Osteocyte (in vitro differentiated cells): ENCODE results near the gene MBD3. TPM values are rescaled to one million over a fixed set of nuclear protein-coding genes. Genes with fewer than 3 reads are reported as not detected.

Experiments
- DNase-seq: peaks from one replicate; pipeline ENCODE4 v3.0.0; 2021; ENCODE audit warnings: mixed read lengths; ENCODE audit not compliant: unreplicated experiment; ENCODE audit errors: extremely low spot score
- H3K27ac Mint-ChIP-seq: one replicate; pipeline ENCODE4 v1.8.0; 2021; ENCODE audit warnings: mild to moderate bottlenecking, mixed read lengths; ENCODE audit not compliant: unreplicated experiment
- H3K27me3 Mint-ChIP-seq: one replicate; pipeline ENCODE4 v1.8.0; 2021; ENCODE audit warnings: mixed read lengths; ENCODE audit not compliant: unreplicated experiment
- H3K36me3 Mint-ChIP-seq: one replicate; pipeline ENCODE4 v1.8.0; 2021; ENCODE audit warnings: mixed read lengths; ENCODE audit not compliant: unreplicated experiment
- H3K4me1 Mint-ChIP-seq: one replicate; pipeline ENCODE4 v1.8.0; 2021; ENCODE audit warnings: mixed read lengths; ENCODE audit not compliant: unreplicated experiment
- H3K4me3 Mint-ChIP-seq: one replicate; pipeline ENCODE4 v1.8.0; 2021; ENCODE audit warnings: mild to moderate bottlenecking, moderate library complexity, mixed read lengths; ENCODE audit not compliant: unreplicated experiment
- H3K9me3 Mint-ChIP-seq: one replicate; pipeline ENCODE4 v1.8.0; 2021; ENCODE audit warnings: mixed read lengths; ENCODE audit not compliant: unreplicated experiment
- CTCF ChIP-seq: fragments of 200-600 bp; sonication (generic); IDR thresholded peaks from 2 replicates; pipeline ENCODE4 v1.5.0; 2021; ENCODE audit warnings: antibody characterized with exemption, mild to moderate bottlenecking, moderate library complexity
- total RNA-seq: library from RNA; stranded (reverse); gene quantifications from 2 replicates; pipeline ENCODE4 v1.2.1, GENCODE V29; 2021

The MBD3 gene
- total RNA-seq, 1 donor from 2014 or later: 101 TPM

GRCh38 chr19:1611353-1611752 is 18.7 kb upstream of the MBD3 start:
- peaks cover 9% of the 10 kb centered on the region for H3K4me1 Mint-ChIP-seq
- H3K4me3 Mint-ChIP-seq: no peak overlapping the region
- H3K27ac Mint-ChIP-seq: no peak overlapping the region
- no peak for DNase-seq
- peaks cover 18% of the 10 kb centered on the region for H3K36me3 Mint-ChIP-seq
- H3K27me3 Mint-ChIP-seq: no peaks in the 10 kb centered on the region
- H3K9me3 Mint-ChIP-seq: no peaks in the 10 kb centered on the region
- TF ChIP-seq CTCF: no peak

GRCh38 chr19:1610579-1610978 is 17.9 kb upstream of the MBD3 start:
- H3K27me3 Mint-ChIP-seq: no peaks in the 10 kb centered on the region

GRCh38 chr19:1609680-1610474 is 17.2 kb upstream of the MBD3 start:
- TF ChIP-seq CTCF: no peak

More at GRCh38 chr19:1610579-1610978, 17.9 kb upstream of the MBD3 start:
- H3K27ac Mint-ChIP-seq: no peak overlapping the region
- H3K4me1 Mint-ChIP-seq: peaks cover 13% of the 10 kb centered on the region
- peaks cover 14% of the 10 kb centered on the region for H3K36me3 Mint-ChIP-seq
- DNase-seq: no peak
- no peak overlapping the region for H3K4me3 Mint-ChIP-seq
- no peak for TF ChIP-seq CTCF
- H3K9me3 Mint-ChIP-seq: no peaks in the 10 kb centered on the region

GRCh38 chr19:1609103-1609396 is 16.4 kb upstream of the MBD3 start:
- H3K9me3 Mint-ChIP-seq: no peaks in the 10 kb centered on the region
- peaks cover 7% of the 10 kb centered on the region for H3K36me3 Mint-ChIP-seq
- no peak overlapping the region for H3K27ac Mint-ChIP-seq
- H3K27me3 Mint-ChIP-seq: no peaks in the 10 kb centered on the region
- DNase-seq: no peak
- H3K4me1 Mint-ChIP-seq: peaks cover 20% of the 10 kb centered on the region
- no peak for TF ChIP-seq CTCF
- no peak overlapping the region for H3K4me3 Mint-ChIP-seq

More at GRCh38 chr19:1609680-1610474, 17.2 kb upstream of the MBD3 start:
- peaks cover 13% of the 10 kb centered on the region for H3K4me1 Mint-ChIP-seq
- no peak overlapping the region for H3K27ac Mint-ChIP-seq
- H3K27me3 Mint-ChIP-seq: no peaks in the 10 kb centered on the region
- no peak for DNase-seq
- no peak overlapping the region for H3K4me3 Mint-ChIP-seq
- peaks cover 12% of the 10 kb centered on the region for H3K36me3 Mint-ChIP-seq
- H3K9me3 Mint-ChIP-seq: no peaks in the 10 kb centered on the region

DNA sequence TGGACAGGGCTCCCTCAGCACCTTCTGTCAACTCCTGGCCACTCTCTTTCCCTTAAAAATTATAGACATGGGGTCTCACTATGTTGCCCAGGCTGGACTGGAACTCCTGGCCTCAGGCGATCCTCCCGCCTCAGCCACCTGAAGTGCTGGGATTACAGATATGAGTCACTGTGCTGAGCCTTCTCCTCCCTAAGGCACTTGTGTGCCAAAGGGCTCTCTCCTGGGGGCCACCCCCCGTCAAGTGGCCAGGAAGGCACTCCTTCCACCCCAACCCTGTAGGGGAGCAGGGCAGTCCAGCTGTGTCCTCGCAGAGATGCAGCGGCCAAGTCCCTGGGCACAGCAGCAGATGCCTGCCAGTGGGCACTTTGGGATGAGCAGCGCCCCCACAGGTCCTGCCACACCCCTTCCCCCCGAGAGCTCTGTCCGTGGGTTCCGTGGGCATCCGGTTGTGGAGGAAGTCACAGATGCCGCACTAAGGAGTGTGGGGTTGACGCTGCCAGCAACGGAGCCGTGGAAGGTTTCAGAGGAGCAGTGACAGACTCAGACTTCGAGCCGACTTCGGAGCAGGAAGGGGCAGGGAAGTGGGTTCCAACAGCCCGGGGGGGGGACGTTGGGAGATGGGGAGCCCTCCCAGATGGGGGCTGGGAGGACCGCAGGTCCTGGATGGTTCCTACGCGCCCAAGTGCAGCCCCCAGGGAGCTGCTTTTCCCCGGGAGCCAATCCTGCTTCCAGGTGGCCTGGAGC is 15.9 kb upstream of the MBD3 start:
- H3K4me1 Mint-ChIP-seq: peaks cover 22% of the 10 kb centered on the region
- H3K4me3 Mint-ChIP-seq: no peak overlapping the region
- H3K9me3 Mint-ChIP-seq: no peaks in the 10 kb centered on the region
- no peaks in the 10 kb centered on the region for H3K27me3 Mint-ChIP-seq
- no peak overlapping the region for H3K27ac Mint-ChIP-seq
- no peak for TF ChIP-seq CTCF
- H3K36me3 Mint-ChIP-seq: peaks cover 7% of the 10 kb centered on the region
- DNase-seq: no peak
